Testis (tissue), 2 donors: ENCODE measurements around the gene TAS2R43.

Source experiments
- POLR2A ChIP-seq: fragments of 450-650 bp; IDR thresholded peaks from one replicate; pipeline ENCODE4 v1.6.1; 2017; ENCODE audit warnings: antibody characterized with exemption, mild to moderate bottlenecking, moderate library complexity
- TF ChIP-seq, protein P1 (sequence below), 3 experiments: fragments of 450-650 bp in 2 of 3; fragments of 200-600 bp in 1 of 3; sonication (generic) in 1 of 3; IDR thresholded peaks; one replicate each; pipeline ENCODE4 v1.5.1; 2016 to 2019; ENCODE audit warnings: antibody characterized with exemption in 3 of 3, mild to moderate bottlenecking in 2 of 3, moderate library complexity in 1 of 3

DNA sequence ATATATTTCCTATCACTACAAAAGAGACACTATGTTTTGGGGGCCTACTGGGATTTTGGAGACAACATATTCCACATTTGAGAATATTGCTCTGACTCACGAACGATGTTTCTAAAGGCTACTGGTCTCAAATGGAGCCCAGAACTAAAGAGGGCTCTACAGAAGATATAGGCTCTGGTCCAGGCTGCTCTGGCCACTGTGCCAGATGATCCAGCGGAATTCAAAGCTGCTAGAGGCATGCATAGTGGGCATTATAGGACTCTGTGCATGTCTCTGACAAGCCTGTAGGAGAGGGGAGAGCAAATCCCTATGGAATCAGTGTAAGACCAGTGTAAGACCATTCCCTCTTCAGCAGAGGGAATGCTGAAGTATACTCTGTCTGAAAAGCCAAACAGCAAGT is 38.3 kb upstream of the TAS2R43 start:
- TF ChIP-seq, protein P1, sequence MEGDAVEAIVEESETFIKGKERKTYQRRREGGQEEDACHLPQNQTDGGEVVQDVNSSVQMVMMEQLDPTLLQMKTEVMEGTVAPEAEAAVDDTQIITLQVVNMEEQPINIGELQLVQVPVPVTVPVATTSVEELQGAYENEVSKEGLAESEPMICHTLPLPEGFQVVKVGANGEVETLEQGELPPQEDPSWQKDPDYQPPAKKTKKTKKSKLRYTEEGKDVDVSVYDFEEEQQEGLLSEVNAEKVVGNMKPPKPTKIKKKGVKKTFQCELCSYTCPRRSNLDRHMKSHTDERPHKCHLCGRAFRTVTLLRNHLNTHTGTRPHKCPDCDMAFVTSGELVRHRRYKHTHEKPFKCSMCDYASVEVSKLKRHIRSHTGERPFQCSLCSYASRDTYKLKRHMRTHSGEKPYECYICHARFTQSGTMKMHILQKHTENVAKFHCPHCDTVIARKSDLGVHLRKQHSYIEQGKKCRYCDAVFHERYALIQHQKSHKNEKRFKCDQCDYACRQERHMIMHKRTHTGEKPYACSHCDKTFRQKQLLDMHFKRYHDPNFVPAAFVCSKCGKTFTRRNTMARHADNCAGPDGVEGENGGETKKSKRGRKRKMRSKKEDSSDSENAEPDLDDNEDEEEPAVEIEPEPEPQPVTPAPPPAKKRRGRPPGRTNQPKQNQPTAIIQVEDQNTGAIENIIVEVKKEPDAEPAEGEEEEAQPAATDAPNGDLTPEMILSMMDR (IDR thresholded peaks at IDR 0.05), result no peak
- TF ChIP-seq POLR2A, result no peak
